HG03060 (cell line): Measurements from ENCODE around the gene CALML3.
"Not testable (repeated sequence)": the region's sequence is repeated elsewhere in the genome, so short reads cannot be mapped to it uniquely, and the experiment has no call there.

Source experiments
- ATAC-seq: cut with Tn5 transposase; IDR thresholded peaks from one replicate; pipeline ENCODE4 v1.9.1; 2021; ENCODE audit warnings: low read depth, moderate number of reproducible peaks; ENCODE audit not compliant: unreplicated experiment

The CALML3 gene

DNA sequence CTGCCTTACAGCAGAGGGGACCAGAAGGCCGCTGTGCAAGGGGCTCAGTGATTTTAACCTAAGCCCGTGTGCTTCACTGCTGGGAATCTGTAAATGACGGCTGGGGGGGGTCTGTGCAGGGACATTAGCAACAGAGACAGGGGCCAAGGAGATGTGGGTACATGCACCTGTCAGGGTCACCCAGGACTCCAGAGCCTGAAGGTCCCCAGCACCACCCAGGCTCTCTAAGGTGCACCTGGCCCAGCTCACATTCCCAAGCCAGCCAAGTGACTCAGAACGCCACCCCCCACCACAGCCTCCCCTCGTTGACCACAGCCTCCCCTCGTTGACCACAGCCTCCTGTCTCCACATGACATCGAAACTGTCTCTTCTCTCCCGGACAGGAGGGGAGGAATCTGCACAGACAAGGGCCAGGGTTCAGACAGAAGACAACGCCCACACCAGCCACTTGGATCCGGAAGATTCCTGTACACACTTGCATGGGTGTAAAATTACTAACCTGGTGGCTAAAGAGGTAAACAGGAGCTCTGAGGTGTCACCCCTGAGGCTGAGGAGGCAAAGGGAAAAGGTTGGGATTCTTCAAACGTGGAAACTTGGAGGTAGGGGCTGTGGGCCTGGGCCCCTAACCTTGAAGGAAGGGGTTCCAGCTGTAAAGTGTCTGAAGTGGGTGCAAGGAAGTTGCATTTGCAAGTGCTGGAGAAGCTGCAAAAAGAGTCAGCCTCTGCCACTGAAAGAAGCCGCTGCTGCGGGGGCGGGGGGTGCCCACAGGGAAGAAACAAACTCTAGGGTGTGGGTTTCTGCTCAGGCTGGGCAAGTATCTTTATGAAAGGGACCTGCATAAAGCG is 27.0 kb downstream of the CALML3 start:
- ATAC-seq = no peak

DNA sequence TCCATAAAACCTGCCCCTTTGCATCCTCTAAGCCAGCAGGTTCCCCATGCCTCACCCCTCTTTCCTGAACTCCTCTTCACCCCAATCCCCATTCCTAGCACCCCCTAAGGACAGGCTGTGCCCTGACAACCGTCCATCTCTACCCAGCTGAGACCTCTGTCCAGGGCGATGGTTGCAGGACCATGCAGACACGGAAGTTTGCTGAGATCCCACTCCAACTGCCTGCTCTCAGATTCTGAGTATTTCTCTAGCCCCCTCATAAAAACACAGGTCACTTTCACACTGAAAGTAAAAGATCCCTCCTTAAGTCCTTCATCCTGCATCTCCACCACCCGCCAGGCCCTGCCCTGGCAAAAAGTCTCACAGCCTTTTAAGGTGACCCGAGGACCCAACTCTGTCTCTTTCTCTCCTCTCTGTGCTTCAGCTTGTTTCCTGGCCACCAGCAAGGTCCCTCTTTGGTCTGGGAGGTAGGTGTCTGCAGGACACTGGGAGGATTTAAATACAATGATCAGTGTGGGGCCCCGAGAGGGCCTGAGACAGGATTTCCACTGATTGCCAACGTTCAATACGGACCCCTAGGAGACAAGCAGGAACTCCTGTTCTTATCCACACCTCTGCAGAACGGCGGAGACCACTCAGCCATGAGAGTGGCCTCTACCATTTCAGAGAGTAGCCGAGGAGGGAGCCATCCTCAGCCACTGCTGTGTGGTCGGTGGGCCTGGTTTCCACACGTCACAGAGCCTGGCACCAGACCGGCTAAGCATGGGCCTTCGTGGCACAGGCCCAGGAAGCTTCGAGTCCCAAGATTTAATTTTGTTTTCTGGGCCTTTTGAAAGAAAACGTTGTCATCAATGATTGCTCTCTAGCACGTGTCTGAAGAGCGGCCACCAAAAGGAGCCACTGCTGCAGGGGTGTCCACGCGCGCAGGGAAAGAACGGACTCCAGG is 27.9 kb downstream of the CALML3 start:
- no peak for ATAC-seq

DNA sequence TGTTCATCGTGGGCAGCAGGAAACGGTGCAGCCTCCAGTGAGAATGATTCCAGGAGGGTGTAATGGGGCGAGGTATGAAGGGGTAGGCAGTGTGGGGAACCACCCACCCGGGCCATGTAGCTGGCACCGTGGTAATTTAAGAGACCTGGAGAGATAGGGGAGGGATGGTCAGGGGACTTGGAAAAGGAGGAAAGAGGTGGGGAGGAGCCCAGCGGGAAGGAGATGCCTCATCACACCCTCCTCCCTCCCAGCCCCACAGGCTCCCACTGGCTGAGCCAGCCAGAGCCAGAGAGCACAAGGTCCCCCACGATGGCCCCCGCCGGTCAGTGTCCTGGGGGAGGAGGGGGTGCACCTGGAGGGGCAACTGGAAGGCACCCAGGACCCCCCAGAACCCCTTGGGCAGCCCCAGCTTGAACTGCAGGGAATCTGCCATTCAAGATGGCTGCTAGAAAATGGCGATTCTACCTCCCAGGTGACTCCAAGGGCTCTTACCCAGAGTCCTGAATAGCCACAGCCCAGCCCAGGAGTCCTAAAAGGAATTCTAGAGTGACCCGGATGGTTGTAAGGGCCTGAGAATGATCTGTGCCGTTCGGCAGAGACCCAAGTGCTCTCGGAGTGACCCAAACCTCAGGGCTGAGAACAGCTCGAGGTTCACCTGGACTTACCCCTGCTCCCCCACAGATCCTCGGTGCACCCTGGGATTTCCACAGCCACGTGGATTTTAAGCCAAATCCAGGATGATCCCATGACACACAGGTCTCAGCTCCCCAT is 28.8 kb downstream of the CALML3 start:
- ATAC-seq = no peak

DNA sequence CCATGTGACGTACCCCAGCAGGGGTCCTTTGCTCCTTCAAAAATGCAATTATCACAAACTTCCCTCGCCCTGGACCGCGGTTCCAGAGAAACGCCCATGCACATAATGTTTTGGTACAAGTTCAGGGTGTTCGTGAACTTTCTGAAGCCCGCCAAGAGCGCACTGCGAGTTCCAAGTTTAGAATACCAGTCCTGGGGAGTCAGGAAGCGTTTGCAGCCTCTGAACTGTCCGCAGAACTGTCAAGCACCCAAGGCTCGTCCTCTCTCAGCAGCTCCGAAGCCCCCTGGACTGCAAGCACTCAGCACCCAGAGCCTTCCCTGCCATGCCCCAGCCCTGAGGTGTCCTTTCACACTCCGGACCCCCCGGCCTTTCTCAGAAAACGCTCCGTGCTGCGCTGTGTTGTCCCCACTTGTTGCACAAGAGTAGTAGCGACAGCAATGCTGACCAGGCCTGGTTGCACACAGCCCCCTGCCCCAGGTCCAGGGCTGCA is 30.3 kb downstream of the CALML3 start:
- no peak for ATAC-seq

DNA sequence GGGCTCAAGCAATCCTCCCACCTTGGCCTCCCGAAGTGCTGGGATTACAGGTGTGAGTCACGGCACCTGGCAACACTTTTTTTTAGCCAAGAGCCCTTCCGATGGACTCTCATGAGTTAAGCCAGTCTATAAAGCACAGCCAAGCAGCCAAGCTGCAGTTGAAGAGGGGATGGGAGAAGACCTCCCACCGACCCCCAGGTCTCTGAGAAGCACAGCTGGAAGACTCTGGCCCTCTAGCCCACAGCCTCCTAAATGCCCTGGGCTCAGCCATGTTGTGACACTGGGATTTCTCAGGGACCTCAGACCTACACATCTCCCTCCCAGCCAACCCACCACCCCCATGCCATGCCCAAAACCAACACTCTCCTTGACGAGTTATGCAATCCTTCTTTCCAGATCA is 31.1 kb downstream of the CALML3 start:
- no peak for ATAC-seq

DNA sequence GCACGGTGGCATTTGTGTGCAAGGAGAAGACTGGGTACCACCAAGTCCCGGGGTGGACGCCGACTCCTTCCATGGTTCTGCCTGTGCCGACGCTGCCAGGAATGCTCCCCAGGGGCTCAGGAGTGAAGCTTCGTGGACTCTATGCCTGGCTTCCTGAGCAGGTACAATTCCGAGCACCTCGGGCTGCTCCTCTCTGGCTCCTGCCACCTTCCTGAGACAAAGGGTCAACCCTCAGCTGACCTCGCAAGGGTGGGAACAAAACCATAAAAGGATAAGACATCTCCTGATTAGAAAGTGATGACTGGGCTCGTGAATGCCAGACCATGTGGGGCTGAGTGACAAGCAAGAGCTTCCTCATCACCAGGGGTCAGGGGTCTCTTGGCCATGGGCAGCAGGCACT is 31.8 kb downstream of the CALML3 start:
- no peak for ATAC-seq

DNA sequence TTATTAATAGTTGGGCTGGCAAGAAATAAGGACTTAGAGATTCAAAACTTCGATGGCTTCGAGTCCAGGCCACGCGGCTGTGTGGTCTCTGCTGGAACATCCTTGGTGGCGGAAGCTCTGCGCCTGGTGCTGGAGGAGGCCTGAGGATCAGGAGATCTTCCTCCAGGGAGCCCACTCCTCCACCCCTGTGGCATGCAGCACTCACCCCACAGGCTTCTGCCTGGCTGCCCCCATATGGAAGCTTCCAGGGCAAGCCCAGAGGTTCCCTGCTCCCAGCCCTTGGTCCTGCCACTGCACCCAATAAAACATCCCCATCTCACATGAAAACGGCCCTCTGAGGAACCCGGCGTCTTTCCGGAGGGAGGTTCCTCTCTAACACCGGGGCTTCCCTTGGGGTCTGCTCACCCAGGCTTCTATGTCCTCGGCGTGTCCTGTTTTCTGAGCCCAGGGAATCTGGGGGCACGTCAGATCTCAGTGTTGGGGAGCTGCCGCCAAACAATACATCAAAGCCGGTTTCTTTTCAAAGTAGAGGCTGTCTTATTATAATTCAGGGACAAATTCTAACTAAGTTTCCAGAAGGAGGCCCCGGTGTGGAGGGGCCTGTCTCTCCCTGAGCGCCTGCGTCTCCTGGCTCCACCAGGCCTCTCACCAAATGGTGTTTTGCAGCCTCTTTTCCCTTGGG is 32.4 kb downstream of the CALML3 start:
- no peak for ATAC-seq

DNA sequence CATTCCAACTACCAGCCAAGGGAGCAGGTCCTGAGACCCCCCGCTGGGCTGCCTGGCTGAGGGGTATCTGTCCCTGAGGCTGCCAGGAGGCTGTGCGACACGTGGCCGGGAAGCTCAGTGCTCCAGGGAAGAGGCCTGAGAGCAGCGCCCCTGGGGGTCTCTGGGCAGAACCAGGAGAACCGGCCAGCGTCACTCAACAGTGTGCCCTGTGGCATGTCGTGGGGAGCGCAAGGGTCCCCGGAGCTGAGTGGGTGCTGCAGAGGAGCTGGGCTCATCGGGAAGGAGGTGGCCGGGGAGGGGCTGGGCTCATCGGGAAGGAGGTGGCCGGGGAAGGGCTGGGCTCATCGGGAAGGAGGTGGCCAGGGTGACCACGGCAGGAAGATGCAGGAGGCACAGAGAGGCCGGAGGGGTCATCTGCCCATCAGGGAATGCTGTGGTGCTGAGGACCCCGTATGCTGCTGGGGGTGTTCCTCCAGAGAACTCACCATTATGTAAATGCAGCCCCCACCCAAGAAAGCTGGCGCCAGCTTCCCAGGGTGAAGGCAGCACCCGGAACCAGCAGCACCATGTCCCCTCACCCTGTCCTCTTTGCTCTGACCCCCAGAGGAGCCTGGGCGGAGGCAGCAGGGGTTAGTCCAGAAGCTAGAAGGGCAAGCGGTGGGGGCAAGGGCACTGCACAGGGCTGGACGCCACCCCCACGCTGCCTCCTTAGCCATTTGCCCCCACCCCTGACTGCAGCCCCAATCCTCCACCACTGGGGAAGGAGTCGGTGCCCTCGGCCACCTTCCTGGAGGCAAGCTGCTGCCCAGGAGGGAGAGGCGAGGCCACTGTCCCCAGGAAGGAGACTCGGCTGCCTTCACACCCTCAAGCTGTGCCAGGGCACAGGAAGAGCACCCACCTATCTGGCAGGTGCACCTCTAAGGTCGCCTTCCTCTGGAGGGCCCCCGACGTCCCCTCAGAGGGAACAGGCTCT is 33.3 kb downstream of the CALML3 start:
- no peak for ATAC-seq

DNA sequence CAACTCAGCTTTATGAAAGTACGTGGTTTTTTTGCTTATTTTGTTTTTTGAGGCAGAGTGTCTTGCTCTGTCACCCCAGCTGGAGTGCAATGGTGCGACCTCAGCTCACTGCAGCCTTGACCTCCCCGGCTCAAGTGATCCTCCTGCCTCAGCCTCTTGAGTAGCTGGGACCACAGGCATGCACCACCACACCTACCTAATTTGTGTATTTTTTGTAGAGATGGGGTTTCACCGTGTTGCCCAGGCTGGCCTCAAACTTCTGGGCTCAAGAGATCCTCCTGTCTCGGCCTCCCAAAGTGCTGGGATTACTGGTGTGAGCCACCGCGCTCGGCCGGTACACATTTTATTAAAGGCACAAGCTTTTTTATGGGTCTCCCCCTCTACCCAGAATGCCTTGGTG is 34.3 kb downstream of the CALML3 start:
- ATAC-seq = not testable (repeated sequence)

DNA sequence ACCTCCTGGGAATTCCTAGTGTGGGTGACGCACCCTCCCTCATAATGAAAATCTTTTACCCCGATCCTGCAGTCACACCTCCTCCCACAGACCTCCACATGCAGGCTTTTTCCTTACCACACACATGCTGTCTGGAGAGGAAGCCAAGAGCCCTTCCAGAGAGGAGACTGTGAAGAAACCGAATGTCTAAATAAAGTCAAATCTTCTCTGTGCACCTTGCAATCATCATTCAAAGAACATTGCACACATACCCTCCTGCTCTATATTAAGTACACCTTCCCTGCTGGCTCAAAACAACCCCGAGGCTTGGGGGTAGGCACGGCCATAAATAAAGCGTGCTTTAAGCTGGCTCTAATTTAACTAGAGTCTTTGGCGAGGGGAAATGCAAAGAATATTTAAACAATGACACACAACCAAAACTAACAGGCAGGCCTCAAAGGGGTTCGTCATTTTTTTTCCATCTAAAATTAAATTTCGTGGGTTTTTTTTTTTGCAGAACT is 34.9 kb downstream of the CALML3 start:
- no peak for ATAC-seq

DNA sequence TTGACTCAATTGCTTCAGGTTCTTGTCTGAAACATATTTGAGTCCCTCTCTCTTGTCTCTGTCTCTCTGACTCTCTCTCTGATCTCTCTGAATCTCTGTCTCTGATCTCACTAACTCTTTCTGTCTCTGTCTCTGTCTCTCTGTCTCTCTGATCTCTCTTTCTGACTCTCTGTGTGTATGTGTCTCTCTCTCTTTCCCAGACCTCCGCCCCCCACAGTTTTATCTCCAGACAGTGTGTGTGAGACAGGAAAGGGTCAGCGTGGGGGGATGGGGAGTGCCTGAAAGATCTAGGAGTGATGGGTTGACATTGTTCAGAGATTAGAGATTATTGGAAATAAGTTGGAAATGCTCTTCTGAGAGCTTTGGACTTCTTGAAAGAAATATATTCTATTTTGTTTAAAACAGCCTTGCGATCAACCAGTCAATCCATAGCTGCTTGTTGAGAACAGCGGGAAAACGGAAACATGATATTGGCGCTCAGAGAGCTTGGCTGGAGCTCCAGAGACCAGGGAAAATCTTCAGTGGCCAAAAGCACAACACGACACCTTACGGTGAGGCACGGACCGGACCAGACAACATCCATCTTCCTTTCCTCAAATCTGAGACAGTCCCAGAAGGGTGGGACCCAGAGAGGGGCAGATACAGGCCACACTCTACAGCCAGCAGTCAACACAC is 35.5 kb downstream of the CALML3 start:
- ATAC-seq = no peak

DNA sequence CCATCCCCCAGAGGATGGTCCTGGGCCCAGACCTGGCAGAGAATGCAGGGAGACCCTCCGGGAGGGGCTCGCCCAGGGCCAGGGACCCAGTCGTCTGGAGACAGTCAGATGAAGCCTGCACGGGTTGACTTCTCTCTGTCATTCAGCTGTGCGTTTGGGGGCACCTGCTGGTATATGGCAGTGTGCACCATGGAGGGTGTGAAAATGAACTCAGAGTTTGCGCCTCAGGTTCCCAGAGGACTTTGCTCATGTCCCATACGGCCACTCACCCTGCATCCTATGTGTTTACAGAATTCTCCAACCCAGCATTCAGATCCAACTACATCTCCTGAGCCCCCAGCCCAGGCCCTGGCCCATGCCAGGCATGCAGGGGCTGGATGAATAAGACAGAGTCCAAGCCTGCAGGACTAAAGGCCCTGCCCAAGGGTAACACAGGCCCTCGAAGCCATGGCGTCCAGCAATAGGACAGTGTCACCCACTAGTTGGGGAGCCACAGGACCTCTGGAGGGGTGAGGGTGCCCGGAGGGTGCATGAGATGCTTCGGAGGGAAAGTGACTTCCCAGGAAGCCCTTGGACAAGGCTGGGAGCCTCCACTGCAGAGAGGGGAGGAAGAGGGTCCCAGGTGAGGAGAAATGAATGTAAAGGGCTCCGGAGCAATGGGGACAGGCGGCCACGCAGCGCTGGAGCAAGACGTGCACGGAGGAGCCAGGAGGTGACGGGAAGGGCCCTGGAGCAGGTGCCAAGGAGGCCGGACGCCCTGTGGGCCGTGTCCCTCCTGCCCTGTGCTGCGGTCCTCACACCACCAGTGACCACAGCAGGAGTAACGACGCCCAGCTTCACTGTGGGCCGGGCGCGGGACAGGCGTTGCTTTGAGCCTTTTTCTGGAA is 36.3 kb downstream of the CALML3 start:
- no peak for ATAC-seq

DNA sequence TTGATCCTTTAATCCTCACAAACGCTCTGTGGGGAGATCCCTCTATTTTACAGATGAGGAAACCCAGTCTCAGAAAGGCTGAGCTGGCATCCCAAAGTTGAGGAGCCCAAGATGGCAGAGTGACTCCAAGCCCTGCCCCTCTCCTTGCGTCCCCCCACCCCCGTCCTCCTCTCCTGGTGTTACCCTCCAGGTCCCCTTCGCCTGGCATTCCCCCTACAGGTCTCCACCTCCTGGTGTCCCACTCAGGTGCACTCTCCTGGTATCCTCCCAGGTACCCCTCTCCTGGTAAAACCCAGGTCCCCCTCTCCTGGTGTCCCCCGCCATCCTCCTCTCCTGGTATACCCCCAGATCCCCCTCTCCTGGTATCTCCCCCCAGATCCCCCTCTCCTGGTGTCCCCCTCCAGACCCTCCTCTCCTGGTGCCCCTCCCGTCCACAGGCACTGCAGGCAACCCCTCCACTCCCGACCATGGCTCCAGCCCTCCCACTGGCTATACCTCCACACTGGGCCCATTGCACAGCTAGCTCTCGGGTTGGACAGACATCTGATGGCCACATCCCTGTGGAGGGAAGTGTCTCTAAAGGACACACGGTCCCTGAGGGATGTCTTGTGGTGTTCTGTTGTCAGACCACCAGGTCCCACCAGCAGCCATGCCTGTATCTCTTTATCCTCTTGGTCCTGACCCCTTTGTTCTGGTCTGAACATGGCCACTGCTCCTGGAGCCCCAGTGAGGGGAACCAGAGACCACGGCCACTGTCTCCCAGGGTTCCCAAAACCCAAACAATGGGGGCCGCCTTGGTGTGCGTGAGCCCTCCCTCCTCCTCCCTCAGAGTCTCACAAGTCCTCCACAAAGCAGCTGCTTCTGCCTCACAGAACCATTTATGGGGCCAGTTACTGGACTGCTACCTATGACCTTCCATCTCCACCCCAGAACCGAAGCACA is 37.2 kb downstream of the CALML3 start:
- no peak for ATAC-seq

DNA sequence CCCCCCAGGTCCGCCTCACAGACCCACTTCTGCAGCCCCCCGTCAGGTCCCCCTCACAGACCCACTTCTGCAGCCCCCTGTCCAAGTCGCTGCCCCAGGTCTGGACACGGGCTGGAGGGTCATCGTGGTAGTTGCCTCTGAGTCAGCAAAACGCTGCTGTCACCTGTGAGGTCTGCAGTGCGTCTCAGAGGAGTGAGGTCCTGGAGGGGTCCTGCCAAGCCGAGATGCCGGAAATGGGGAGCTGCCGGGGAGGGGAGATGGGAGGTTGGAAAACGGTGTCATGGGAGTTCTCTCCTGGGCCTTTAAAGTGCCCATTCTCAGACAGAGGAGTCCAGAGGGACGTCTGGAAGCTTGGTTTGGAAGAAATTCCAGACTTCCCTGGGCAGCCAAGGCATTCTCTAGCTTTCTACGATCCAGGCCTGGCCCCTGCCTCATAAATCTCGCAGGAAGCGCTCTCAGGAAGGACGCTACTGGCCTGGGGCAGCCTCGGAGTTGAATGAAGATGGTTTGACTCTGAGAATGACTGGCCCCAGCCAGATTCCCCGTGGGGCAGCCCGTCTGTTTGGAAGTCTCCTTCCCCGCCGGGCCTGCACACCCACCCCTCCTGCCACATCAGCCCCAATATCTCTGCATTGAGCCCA is 38.7 kb downstream of the CALML3 start:
- no peak for ATAC-seq

DNA sequence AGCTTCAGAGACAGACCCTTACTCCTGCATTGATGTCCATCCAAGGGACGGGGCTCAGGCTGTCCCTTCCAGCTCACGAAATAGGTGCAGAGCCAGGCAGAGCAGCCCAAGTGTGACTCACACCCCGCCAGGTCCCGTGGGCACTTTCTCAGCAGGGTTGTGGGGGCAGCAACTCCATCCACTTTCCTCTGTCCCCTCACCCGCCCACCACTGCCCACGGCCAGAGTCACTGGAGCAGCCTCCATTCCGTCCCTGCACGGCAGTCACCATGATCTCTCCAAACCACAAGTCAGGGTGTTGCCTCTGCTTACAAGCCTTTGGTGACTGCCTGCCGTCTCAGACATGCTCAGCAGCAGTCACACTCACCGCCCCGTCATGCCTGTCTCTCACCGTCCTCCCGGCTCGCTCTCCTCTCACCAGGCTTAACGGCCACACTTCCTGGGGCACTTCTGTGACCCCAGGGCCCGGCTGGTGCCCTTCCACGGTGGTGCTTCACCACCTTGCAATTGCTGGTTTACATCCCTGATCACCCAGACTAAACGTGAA is 39.3 kb downstream of the CALML3 start:
- ATAC-seq = no peak
